Sigmoid colon (tissue), 7 donors: Measurements from ENCODE around the gene BCAS4. TPM values are rescaled to one million over a fixed set of nuclear protein-coding genes. Genes with fewer than 3 reads are reported as not detected.
A peak's percentile ranks its signal among the peaks of the same experiment; 100 is the strongest.
"Not testable (repeated sequence)": the region's sequence is repeated elsewhere in the genome, so short reads cannot be mapped to it uniquely, and the experiment has no call there.

Experiments
- DNase-seq: peaks from one replicate; pipeline ENCODE4 v3.0.0-alpha.2; 2019
- H3K27ac ChIP-seq, 4 donors: fragments of 200-600 bp; sonication (generic); one replicate each; pipeline ENCODE4 v1.5.1; 2016 to 2019; ENCODE audit warnings: mild to moderate bottlenecking in 1 of 4
- H3K27me3 ChIP-seq, 3 donors: fragments of 200-600 bp; sonication (generic); one replicate each; pipeline ENCODE4 v1.5.1; 2019; ENCODE audit warnings: mild to moderate bottlenecking in 1 of 3
- H3K36me3 ChIP-seq, 4 donors: fragments of 200-600 bp; sonication (generic); one replicate each; pipeline ENCODE4 v1.5.1; 2016 to 2019
- H3K4me1 ChIP-seq, 4 donors: fragments of 200-600 bp; sonication (generic); one replicate each; pipeline ENCODE4 v1.5.1; 2017 to 2019
- H3K4me3 ChIP-seq, 4 donors: fragments of 200-600 bp; sonication (generic); one replicate each; pipeline ENCODE4 v1.5.1; 2017 to 2019; ENCODE audit warnings: mild to moderate bottlenecking in 2 of 4, moderate library complexity in 1 of 4
- H3K9me3 ChIP-seq, 4 donors: fragments of 200-600 bp in 3 of 4; sonication (generic) in 3 of 4; one replicate each; pipeline versions ENCODE4 v1.5.1 to v1.6.1; 2013 to 2019
- EP300 ChIP-seq, 4 donors: sonication (generic); formaldehyde crosslinking; IDR thresholded peaks; one replicate each; pipeline ENCODE4 v1.6.1; 2017; ENCODE audit warnings: antibody characterized with exemption in 4 of 4
- POLR2A ChIP-seq, 2 donors: fragments of 450-650 bp; IDR thresholded peaks; one replicate each; pipeline ENCODE4 v1.6.1; 2016; ENCODE audit warnings: antibody characterized with exemption in 2 of 2, mild to moderate bottlenecking in 2 of 2, moderate library complexity in 2 of 2
- POLR2AphosphoS5 ChIP-seq, 4 donors: sonication (generic); formaldehyde crosslinking; IDR thresholded peaks; one replicate each; pipeline ENCODE4 v1.6.1; 2017; ENCODE audit warnings: antibody characterized with exemption in 4 of 4
- WGBS, 2 donors: extraction: QIAGEN DNeasy Blood & Tissue Kit; methylation state at CpG; one replicate each; pipeline ENCODE4 v1.1.7; 2013; 5-methylcytosine and 5-hydroxymethylcytosine counted together
- intact Hi-C: fragments of 100-400 bp; cut with DNase I; formaldehyde crosslinking; loops from one replicate; pipeline ENCODE4 v1.15.1; 2023
- polyA plus RNA-seq, 3 donors: library from polyadenylated mRNA; stranded (reverse); fragments of 200-250 nt; gene quantifications; one replicate each; pipeline ENCODE4 v1.2.3, GENCODE V29; 2013
- total RNA-seq, 4 donors: library from RNA; depleted of rRNA; stranded (reverse); fragments of >200 nt; gene quantifications; one replicate each; pipeline ENCODE4 v1.1.0, GENCODE V29; 2016
- TF ChIP-seq, protein P1 (sequence below), 4 experiments: fragments of 450-650 bp in 3 of 4; fragments of 200-600 bp in 1 of 4; IDR thresholded peaks; one replicate each; pipeline ENCODE4 v1.5.1; 2016 to 2019; ENCODE audit warnings: antibody characterized with exemption in 4 of 4, mild to moderate bottlenecking in 3 of 4, moderate library complexity in 2 of 4
- donor health status: healthy with polysubstance abuse.
- donor health status: Bipolar disorder and iron deficiency.
- donor health status: healthy.

Gene BCAS4
- total and polyA plus RNA-seq, 7 donors = 0.46 to 10.1 (median 3.5) TPM

GRCh38 chr20:50789968-50790650 lies 4.8 kb upstream of the BCAS4 start:
- intact Hi-C loops = loop anchor here (10.0 kb wide), 1 partner anchor 515 kb away; no protein-coding TSS in a partner anchor
- peak; percentile 56 for DNase-seq

GRCh38 chr20:50790651-50791277 lies 4.1 kb upstream of the BCAS4 start:
- Histone ChIP-seq H3K4me3 (peak overlapping the region in 2 of 4 donors; percentile 22 to 28), H3K27ac (peak overlapping the region; percentile 78 to 85 (median 82)), H3K4me1 (peaks cover 0 to 57% (median 45%) of the 10 kb centered on the region in 4 donors), H3K36me3 (no peaks in the 10 kb centered on the region), H3K27me3 (no peaks in the 10 kb centered on the region), H3K9me3 (no peaks in the 10 kb centered on the region)
- intact Hi-C loops = loop anchor here (10.0 kb wide), 1 partner anchor 514 kb away; no protein-coding TSS in a partner anchor
- WGBS, 2 donors = 7 to 13% methylated on average over 23 of the region's 23 CpGs
- TF ChIP-seq, protein P1, sequence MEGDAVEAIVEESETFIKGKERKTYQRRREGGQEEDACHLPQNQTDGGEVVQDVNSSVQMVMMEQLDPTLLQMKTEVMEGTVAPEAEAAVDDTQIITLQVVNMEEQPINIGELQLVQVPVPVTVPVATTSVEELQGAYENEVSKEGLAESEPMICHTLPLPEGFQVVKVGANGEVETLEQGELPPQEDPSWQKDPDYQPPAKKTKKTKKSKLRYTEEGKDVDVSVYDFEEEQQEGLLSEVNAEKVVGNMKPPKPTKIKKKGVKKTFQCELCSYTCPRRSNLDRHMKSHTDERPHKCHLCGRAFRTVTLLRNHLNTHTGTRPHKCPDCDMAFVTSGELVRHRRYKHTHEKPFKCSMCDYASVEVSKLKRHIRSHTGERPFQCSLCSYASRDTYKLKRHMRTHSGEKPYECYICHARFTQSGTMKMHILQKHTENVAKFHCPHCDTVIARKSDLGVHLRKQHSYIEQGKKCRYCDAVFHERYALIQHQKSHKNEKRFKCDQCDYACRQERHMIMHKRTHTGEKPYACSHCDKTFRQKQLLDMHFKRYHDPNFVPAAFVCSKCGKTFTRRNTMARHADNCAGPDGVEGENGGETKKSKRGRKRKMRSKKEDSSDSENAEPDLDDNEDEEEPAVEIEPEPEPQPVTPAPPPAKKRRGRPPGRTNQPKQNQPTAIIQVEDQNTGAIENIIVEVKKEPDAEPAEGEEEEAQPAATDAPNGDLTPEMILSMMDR (IDR thresholded peaks at IDR 0.05) = peak; percentile 50 to 80 (median 60)
- TF ChIP-seq EP300 (IDR thresholded peaks at IDR 0.05) (peak in 1 of 4 donors; percentile 66), POLR2A (IDR thresholded peaks at IDR 0.05) (no peak), POLR2AphosphoS5 (IDR thresholded peaks at IDR 0.05) (peak in 2 of 4 donors; percentile 46 to 72)
- peak; percentile 94 for DNase-seq

More at GRCh38 chr20:50789968-50790650, 4.8 kb upstream of the BCAS4 start:
- no peaks in the 10 kb centered on the region for H3K9me3 ChIP-seq
- no peaks in the 10 kb centered on the region for H3K27me3 ChIP-seq
- H3K36me3 ChIP-seq = no peaks in the 10 kb centered on the region
- peaks cover 0 to 53% (median 42%) of the 10 kb centered on the region in 4 donors for H3K4me1 ChIP-seq
- H3K27ac ChIP-seq = peak overlapping the region; percentile 78 to 85 (median 82)
- H3K4me3 ChIP-seq = no peak overlapping the region
- 41 to 73% methylated on average over 11 of the region's 11 CpGs for WGBS, 2 donors
- TF ChIP-seq POLR2AphosphoS5 (IDR thresholded peaks at IDR 0.05) = peak in 2 of 4 donors; percentile 74 to 81
- TF ChIP-seq POLR2A (IDR thresholded peaks at IDR 0.05) = no peak
- TF ChIP-seq, protein P1 (IDR thresholded peaks at IDR 0.05) = no peak
- peak in 2 of 4 donors; percentile 83 to 86 for TF ChIP-seq EP300 (IDR thresholded peaks at IDR 0.05)

DNA sequence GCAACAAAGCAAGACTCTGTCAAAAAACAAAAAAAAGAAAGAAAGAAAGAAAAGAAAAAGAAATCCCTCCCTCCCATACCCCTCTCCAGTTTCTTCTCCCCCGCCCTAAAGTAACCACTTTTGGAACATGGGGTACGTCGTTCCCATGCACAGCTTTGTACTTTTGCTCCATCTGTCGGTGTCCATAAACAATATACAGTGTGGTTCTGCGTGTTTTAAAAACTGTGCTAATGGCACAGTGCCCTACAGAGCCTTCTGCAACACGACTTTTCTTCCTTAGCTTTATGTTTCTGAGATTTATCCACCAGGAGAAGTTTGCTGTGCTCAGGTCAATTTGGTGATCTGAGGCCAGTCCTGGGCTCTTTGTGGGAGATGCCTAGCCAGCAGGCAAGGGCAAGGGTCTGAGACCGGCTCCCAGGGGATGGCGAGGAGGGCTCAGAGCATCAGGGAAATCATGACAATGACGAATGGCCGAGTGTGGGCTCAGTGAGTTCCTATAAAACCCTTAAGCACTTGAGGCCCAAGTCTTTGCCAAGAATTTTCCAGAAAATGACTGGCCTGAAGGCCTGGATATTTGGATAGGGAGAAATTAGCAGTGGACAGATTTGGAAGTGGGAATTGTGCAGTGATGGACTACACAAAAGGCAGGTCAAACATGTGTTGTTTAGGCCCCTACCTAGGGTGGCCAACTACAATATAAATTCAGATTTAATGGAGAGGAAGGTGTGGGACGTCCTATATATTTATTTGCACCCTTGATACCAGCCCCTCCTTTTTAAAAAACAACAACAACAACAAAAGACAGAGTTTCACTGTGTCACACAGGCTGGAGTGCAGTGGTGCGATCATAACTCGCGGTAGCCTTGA lies 1.9 kb upstream of the BCAS4 start:
- 77 to 80% methylated on average over 14 of the region's 14 CpGs for WGBS, 2 donors
- DNase-seq = no peak
- Histone ChIP-seq H3K36me3 (no peaks in the 10 kb centered on the region), H3K4me1 (peaks cover 0 to 60% (median 46%) of the 10 kb centered on the region in 4 donors), H3K27ac (peak overlapping the region in 3 of 4 donors; percentile 79 to 85 (median 84)), H3K27me3 (no peaks in the 10 kb centered on the region), H3K9me3 (no peaks in the 10 kb centered on the region), H3K4me3 (no peak overlapping the region)
- TF ChIP-seq EP300 (IDR thresholded peaks at IDR 0.05) (no peak), POLR2AphosphoS5 (IDR thresholded peaks at IDR 0.05) (peak in 2 of 4 donors; percentile 48 to 61), POLR2A (IDR thresholded peaks at IDR 0.05) (no peak)
- TF ChIP-seq, protein P1 (IDR thresholded peaks at IDR 0.05) = no peak
- intact Hi-C loops = loop anchor here (10.0 kb wide), 1 partner anchor 512 kb away; no protein-coding TSS in a partner anchor

DNA sequence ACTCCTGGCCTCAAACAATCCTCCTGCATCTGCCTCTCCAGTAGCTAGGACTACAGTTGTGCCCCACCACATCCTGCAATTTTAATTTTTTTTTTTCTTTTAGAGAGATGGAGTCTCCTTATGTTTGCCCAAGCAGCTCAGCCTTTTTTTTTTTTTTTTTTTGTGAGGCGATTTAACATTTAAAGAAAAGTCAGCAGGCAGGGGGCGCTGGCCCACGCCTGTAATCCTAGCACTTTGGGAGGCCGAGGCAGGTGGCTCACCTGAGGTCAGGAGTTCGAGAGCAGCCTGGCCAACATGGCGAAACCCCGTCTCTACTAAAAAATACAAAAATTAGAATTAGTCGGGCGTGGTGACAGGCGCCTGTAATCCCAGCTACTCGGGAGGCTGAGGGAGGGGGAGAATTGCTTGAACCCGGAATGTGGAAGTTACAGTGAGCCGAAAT lies 1.3 kb upstream of the BCAS4 start:
- TF ChIP-seq, protein P1 (IDR thresholded peaks at IDR 0.05) = peak in 1 of 4 experiments; percentile 26
- not testable (repeated sequence) for H3K27me3 ChIP-seq, H3K36me3 ChIP-seq, DNase-seq, H3K4me3 ChIP-seq, H3K9me3 ChIP-seq
- intact Hi-C loops = loop anchor here (1.0 to 10.0 kb wide), 2 partner anchors 138 to 511 kb away; partner anchors contain the start of gene ADNP
- WGBS, 2 donors = 38 to 68% methylated on average over 13 of the region's 13 CpGs
- Histone ChIP-seq H3K4me1 (peaks cover 0 to 55% (median 46%) of the 10 kb centered on the region in 4 donors), H3K27ac (peak overlapping the region in 3 of 4 donors; percentile 79 to 85 (median 84))
